GM10847 (cell line): ENCODE results near the gene EML6.

ENCODE experiments used
- POLR2A ChIP-seq: IDR thresholded peaks from 2 replicates; pipeline ENCODE4 v1.6.1; 2011; ENCODE audit not compliant: insufficient read length; ENCODE audit errors: extremely low read depth

Gene EML6

GRCh38 chr2:54725343-54726099 is 2.1 kb downstream of the EML6 start:
- TF ChIP-seq POLR2A: no peak

DNA sequence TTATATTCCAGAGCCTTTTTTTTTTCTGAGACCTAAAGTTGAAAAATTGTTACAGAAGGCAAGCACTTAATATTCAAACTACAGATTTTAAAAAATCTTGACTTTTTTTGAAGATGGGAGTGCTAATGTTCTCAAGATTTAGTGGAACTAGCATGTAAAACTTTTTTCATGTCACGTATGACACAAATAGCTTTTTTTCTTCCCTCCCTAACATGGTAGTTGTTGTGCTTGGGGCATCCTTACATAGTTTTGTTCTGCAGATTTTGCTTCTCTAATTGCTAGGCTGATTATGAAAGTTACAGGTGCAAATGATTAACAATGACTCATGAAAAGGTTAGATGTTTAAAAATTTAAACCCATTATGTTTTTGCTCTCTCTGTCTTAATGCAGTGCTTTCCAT is 3.0 kb downstream of the EML6 start:
- TF ChIP-seq POLR2A: no peak

DNA sequence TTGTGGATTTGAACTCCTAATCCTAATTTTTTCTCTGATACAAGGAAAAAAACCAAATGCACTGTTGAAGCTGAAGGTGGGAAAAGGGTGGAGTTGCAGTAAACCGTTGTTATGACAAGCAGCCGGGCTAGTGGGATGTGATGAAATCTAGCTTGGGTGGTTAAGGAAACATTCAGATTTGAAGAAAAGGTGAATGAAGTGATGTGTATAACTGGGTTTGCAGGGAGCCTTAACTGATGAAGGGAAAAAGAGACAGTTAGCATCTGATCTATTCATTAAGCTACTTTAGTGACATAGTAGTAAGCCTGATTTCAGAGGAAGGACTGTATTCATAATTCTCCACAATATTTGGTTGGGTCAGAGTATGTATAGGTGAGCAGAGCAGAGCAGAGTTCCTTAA is 3.5 kb downstream of the EML6 start:
- TF ChIP-seq POLR2A: no peak

GRCh38 chr2:54728669-54729120 is 5.2 kb downstream of the EML6 start:
- no peak for TF ChIP-seq POLR2A

- TF ChIP-seq POLR2A: no peak
Measured at GRCh38 chr2:54735636-54736035, 12.2 kb downstream of the EML6 start.

- no peak for TF ChIP-seq POLR2A
Measured at GRCh38 chr2:54738281-54738680, 14.8 kb downstream of the EML6 start.

DNA sequence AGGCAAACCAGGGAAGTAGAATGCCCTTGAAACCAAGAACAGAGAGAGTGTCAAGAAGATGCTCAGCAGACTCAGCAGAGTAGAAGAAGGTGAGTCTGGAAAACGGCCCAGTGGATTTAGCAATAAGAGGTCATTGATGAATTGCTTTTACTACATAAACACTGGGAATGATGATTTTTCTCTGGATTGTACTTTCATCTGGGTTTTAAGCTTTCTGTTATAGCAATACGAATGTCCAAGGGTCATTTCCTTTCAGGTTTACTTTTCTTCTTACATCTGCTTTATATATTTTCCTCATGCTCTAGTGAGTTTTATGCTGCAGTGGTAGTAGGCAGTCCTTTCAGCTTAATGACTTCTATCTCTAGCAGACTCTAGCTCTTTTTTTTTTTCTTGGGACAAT is 16.9 kb downstream of the EML6 start:
- no peak for TF ChIP-seq POLR2A

DNA sequence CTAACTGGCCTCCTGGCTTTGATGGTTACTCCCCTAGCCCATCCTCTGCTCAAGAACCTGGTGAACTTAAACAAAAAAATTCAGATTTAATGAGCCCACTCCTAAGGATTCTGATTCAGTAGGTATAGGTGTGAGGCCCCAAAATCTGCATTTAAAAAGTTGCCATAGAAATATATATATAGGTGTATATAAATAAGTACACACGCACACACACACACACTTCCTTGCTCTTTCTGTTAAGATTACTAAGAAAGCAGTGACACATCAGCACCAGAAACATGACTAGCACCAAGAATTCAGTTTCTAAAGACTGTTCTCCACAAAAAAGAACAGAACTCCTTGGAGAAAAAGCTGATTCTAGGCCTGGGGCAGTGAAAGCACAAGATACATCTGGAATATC is 17.8 kb downstream of the EML6 start:
- TF ChIP-seq POLR2A: no peak

GRCh38 chr2:54750040-54750439 is 26.6 kb downstream of the EML6 start:
- TF ChIP-seq POLR2A: no peak

- no peak for TF ChIP-seq POLR2A
Measured at GRCh38 chr2:54752439-54752838, 29.0 kb downstream of the EML6 start.

DNA sequence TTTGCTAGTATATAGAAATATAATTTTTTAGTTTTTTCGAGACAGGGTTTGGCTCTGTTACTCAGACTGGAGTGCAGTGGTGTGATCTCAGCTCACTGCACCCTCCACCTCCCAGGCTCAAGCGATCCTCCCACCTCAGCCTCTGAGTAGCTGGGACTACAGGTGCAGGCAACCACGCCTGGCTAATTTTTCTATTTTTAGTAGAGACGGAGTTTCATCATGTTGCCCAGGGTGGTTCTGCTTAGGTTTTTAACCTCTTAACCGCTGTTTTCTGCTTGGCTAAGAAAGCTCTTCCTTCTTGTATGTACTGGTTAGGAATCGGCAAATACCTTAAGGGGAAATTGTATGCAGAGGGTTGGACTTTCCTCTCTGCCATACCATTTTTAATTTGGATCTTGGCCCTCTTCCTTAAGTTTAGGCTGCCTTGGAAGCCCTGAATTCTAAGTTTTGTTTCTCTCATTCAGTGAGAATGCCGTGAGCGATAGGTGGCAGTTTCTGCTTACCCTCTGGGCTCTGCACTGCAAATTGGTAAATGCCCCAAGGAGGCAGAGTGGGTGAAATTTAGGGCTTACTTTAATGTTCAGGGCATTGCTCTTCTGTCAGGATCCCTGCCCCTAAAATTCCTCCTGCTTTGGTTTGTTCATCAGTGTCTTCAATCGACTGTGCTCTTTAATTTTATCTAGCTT is 32.3 kb downstream of the EML6 start:
- TF ChIP-seq POLR2A: no peak

DNA sequence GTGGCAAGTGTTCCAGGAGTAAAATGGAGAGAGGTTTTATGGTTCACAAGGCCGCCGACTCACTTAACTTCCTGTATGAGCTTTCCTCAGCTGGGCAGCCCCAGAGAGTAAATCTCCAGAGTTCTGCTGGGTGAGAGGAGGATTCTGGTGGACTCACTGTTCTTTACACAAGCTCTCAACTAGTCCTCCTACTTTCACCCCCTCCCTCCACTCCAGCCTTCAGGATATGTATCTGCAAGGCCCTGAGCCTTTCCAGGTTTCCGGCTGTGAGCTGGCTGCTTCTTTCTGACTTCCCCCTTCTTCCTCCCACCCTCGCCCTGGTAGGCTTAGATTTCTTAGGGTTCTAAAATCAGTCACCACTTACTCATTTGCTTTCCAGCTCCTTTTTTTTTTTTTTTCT is 34.0 kb downstream of the EML6 start:
- TF ChIP-seq POLR2A: no peak

- TF ChIP-seq POLR2A: no peak
Measured at GRCh38 chr2:54758951-54759350, 35.5 kb downstream of the EML6 start.

GRCh38 chr2:54760310-54760709 is 36.8 kb downstream of the EML6 start:
- TF ChIP-seq POLR2A: no peak

DNA sequence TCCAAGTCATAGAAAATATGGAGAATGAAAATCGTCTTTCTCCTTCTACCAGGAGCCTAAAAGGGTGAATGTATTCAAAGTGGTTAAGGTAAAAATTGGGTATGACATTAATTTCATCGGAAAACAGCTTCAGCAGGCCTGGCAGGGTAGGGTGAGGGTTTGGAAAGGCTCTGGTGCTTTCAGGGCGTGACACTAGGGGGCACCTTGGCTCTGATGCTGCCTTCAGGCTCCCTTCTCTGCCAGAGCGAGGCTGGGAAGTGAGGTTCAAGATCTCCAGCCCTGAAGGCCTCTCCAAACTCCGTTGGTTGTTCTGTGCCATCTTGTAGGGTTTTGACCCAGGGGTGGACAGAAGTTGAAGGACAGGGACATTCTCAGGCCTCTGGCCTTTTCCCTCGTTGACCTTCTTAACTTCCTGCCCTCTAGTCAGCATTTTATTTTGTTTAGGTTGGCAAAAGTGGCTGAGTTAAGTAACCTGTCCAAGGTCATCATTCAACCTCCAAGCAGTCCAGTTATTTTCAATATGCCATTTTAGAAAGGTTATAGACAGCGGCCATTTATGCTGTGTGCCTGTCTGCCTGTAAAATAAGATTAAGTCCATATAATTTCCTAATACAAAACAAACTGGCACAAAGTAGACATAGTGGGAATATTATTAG is 40.3 kb downstream of the EML6 start:
- no peak for TF ChIP-seq POLR2A

GRCh38 chr2:54767921-54768320 is 44.5 kb downstream of the EML6 start:
- no peak for TF ChIP-seq POLR2A

GRCh38 chr2:54768772-54769428 is 45.4 kb downstream of the EML6 start:
- no peak for TF ChIP-seq POLR2A
